Testis (tissue), 2 donors: Measurements from ENCODE around the gene GYG2.

Experiments
- POLR2A ChIP-seq: fragments of 450-650 bp; IDR thresholded peaks from one replicate; pipeline ENCODE4 v1.6.1; 2017; ENCODE audit warnings: antibody characterized with exemption, mild to moderate bottlenecking, moderate library complexity
- TF ChIP-seq, protein P1 (sequence below), 3 experiments: fragments of 450-650 bp in 2 of 3; fragments of 200-600 bp in 1 of 3; sonication (generic) in 1 of 3; IDR thresholded peaks; one replicate each; pipeline ENCODE4 v1.5.1; 2016 to 2019; ENCODE audit warnings: antibody characterized with exemption in 3 of 3, mild to moderate bottlenecking in 2 of 3, moderate library complexity in 1 of 3

DNA sequence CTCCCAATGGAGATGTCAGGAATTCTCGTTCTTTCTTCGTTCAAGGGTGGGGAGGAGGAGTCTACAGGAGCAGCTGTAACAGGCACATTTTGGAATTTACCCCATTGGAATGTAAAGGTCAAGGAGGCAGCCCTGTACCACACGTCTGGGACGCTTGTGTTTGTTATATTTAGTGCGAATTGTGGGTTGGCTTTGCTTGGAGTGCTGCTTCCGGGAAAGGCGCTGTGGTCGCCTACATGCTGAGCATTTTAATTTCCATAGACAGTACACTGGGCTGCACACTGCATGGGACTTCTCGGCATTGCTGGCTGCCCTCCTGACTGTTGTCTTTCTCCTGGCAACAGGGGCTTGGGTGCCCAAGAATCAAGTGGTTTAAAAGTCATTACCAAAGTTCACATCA is 12.8 kb downstream of the GYG2 start:
- TF ChIP-seq POLR2A, result no peak
- TF ChIP-seq, protein P1, sequence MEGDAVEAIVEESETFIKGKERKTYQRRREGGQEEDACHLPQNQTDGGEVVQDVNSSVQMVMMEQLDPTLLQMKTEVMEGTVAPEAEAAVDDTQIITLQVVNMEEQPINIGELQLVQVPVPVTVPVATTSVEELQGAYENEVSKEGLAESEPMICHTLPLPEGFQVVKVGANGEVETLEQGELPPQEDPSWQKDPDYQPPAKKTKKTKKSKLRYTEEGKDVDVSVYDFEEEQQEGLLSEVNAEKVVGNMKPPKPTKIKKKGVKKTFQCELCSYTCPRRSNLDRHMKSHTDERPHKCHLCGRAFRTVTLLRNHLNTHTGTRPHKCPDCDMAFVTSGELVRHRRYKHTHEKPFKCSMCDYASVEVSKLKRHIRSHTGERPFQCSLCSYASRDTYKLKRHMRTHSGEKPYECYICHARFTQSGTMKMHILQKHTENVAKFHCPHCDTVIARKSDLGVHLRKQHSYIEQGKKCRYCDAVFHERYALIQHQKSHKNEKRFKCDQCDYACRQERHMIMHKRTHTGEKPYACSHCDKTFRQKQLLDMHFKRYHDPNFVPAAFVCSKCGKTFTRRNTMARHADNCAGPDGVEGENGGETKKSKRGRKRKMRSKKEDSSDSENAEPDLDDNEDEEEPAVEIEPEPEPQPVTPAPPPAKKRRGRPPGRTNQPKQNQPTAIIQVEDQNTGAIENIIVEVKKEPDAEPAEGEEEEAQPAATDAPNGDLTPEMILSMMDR (IDR thresholded peaks at IDR 0.05), result no peak
